ENCODE measurements around the gene LGMN. TPM values are rescaled to one million over a fixed set of nuclear protein-coding genes. Genes with fewer than 3 reads are reported as not detected.

LGMN gene
- total and polyA plus RNA-seq, 9 of the 15 experiments (the other 6 are each of a cell fraction or from before 2014, with no cell fraction given) = 0.05 to 1.4 (median 0.43) TPM; not detected in 2

GRCh38 chr14:92759300-92759678 lies 10.9 kb upstream of the LGMN start (continued):
- TF ChIP-seq, protein P1, sequence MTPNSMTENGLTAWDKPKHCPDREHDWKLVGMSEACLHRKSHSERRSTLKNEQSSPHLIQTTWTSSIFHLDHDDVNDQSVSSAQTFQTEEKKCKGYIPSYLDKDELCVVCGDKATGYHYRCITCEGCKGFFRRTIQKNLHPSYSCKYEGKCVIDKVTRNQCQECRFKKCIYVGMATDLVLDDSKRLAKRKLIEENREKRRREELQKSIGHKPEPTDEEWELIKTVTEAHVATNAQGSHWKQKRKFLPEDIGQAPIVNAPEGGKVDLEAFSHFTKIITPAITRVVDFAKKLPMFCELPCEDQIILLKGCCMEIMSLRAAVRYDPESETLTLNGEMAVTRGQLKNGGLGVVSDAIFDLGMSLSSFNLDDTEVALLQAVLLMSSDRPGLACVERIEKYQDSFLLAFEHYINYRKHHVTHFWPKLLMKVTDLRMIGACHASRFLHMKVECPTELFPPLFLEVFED (CRISPR knock-in tag; conservative IDR thresholded peaks at IDR 0.05) = no peak
- TF ChIP-seq ZBTB11 (CRISPR knock-in tag; IDR thresholded peaks at IDR 0.05) (peak in 1 of 3 experiments; percentile 22; a peak in 1 of 6 replicates), RBFOX2 (IDR thresholded peaks at IDR 0.05; ENCODE audit: low read depth, low read length) (0 out of 2 replicates have a peak, but pooled peaks have one; percentile 32)

GRCh38 chr14:92756446-92756845 lies 8.0 kb upstream of the LGMN start:
- no peak for DNase-seq (ENCODE audit: extremely low read depth in 1 of 4, low spot score in 3 of 4)

More at GRCh38 chr14:92756446-92756845, 8.0 kb upstream of the LGMN start:
- H3K36me3 ChIP-seq (ENCODE audit: control insufficient read depth, insufficient read depth, low read length) = no peaks in the 10 kb centered on the region
- intact Hi-C loops (cut with micrococcal nuclease) (no loop called here), in situ Hi-C loops (cut with MboI) (no loop called here)
- no peaks in the 10 kb centered on the region for H3K9me3 ChIP-seq (replicated peaks; ENCODE audit: control insufficient read depth, insufficient read depth, low read depth, low read length)
- BruUV-seq (replicated peaks) = no TSS peak
- H3K4me1 ChIP-seq (replicated peaks in 1 of 2; ENCODE audit: control insufficient read depth in 2 of 2, insufficient read depth in 2 of 2, low read length in 2 of 2) = peaks cover 0 to 11% of the 10 kb centered on the region in 2 experiments; a peak in 3 of 5 replicates
- H3K79me2 ChIP-seq (ENCODE audit: control insufficient read depth, insufficient read depth, low read length) = no peaks in the 10 kb centered on the region
- H3K27me3 ChIP-seq (ENCODE audit: control insufficient read depth in 2 of 2, insufficient read depth in 2 of 2, low read length in 2 of 2) = no peaks in the 10 kb centered on the region
- no peak overlapping the region for H2AFZ ChIP-seq (ENCODE audit: low read depth, low read length)
- H3K9me1 ChIP-seq (ENCODE audit: control insufficient read depth, insufficient read depth, low read length) = no peaks in the 10 kb centered on the region
- FAIRE-seq (no peak), ATAC-seq (no peak)
- H4K20me1 ChIP-seq (replicated peaks; ENCODE audit: control insufficient read depth, insufficient read depth, low read length) = no peaks in the 10 kb centered on the region
- TF ChIP-seq ARID1B (IDR thresholded peaks at IDR 0.05) (no peak), FOSL1 (tag; conservative IDR thresholded peaks at IDR 0.05) (no peak), LEF1 (IDR thresholded peaks at IDR 0.05) (no peak), ZNF586 (CRISPR knock-in tag; conservative IDR thresholded peaks at IDR 0.05) (no peak), ZNF143 (CRISPR knock-in tag; IDR thresholded peaks at IDR 0.05) (no peak), TAL1 (IDR thresholded peaks at IDR 0.05) (no peak), MCM7 (IDR thresholded peaks at IDR 0.05) (no peak), XRCC4 (IDR thresholded peaks at IDR 0.05; ENCODE audit: extremely low read depth, insufficient read depth, insufficient read length) (no peak), ZNF512 (tag; IDR thresholded peaks at IDR 0.05) (no peak)
- TF ChIP-seq, protein P2, sequence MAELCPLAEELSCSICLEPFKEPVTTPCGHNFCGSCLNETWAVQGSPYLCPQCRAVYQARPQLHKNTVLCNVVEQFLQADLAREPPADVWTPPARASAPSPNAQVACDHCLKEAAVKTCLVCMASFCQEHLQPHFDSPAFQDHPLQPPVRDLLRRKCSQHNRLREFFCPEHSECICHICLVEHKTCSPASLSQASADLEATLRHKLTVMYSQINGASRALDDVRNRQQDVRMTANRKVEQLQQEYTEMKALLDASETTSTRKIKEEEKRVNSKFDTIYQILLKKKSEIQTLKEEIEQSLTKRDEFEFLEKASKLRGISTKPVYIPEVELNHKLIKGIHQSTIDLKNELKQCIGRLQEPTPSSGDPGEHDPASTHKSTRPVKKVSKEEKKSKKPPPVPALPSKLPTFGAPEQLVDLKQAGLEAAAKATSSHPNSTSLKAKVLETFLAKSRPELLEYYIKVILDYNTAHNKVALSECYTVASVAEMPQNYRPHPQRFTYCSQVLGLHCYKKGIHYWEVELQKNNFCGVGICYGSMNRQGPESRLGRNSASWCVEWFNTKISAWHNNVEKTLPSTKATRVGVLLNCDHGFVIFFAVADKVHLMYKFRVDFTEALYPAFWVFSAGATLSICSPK (IDR thresholded peaks at IDR 0.05; ENCODE audit: borderline replicate concordance) = no peak
- no peak overlapping the region for H3K4me3 ChIP-seq
- CTCF ChIA-PET (ENCODE audit: low intra/inter-chr PET ratio) = no interaction called here
- no peak overlapping the region for H3K27ac ChIP-seq (ENCODE audit: extremely low read depth, low read depth, low read length)
- 21% methylated on average over 3 of the region's 4 CpGs for WGBS (ENCODE audit: insufficient coverage, low coverage, missing lambda C conversion rate)
- H3K9ac ChIP-seq (ENCODE audit: insufficient read depth in 1 of 2, low read depth in 2 of 2, low read length in 2 of 2) = no peak overlapping the region
- POLR2A ChIA-PET = no interaction called here
- H3K4me2 ChIP-seq (ENCODE audit: insufficient read depth, low read length) = no peak overlapping the region
